KMS-11 (cell line): Measurements from ENCODE around the gene TWIST2.

Source experiments
- H2AFZ ChIP-seq: fragments of 200-600 bp; sonication (generic); 2 replicates; pipeline ENCODE4 v1.6.1; 2016; ENCODE audit warnings: antibody characterized with exemption, mixed run types, low read depth
- H3K27ac ChIP-seq: fragments of 200-600 bp; sonication (generic); 2 replicates; pipeline ENCODE4 v1.6.1; 2016; ENCODE audit warnings: mild to moderate bottlenecking, mixed run types
- H3K27me3 ChIP-seq: fragments of 200-600 bp; sonication (generic); 2 replicates; pipeline ENCODE4 v1.6.1; 2017; ENCODE audit warnings: mild to moderate bottlenecking, low read depth, mixed run types, moderate library complexity; ENCODE audit not compliant: insufficient read depth
- H3K36me3 ChIP-seq: fragments of 200-600 bp; sonication (generic); 2 replicates; pipeline ENCODE4 v1.6.1; 2017; ENCODE audit warnings: mild to moderate bottlenecking, mixed run types; ENCODE audit not compliant: insufficient read depth
- H3K4me1 ChIP-seq: fragments of 200-600 bp; sonication (generic); 2 replicates; pipeline ENCODE4 v1.6.1; 2016; ENCODE audit warnings: mild to moderate bottlenecking, low read depth, mixed run types; ENCODE audit not compliant: poor library complexity, severe bottlenecking
- H3K4me2 ChIP-seq: fragments of 200-600 bp; sonication (generic); 2 replicates; pipeline ENCODE4 v1.7.0; 2016; ENCODE audit warnings: mild to moderate bottlenecking, mixed run types
- H3K4me3 ChIP-seq: fragments of 200-600 bp; sonication (generic); IDR thresholded peaks from 2 replicates; pipeline ENCODE4 v1.6.1; 2017; ENCODE audit warnings: low read depth, low read length, mixed read lengths; ENCODE audit not compliant: insufficient read depth
- H3K79me2 ChIP-seq: fragments of 200-600 bp; sonication (generic); 2 replicates; pipeline ENCODE4 v1.6.1; 2016; ENCODE audit warnings: low read depth, mixed run types; ENCODE audit not compliant: insufficient read depth
- H3K9ac ChIP-seq: fragments of 200-600 bp; sonication (generic); 2 replicates; pipeline ENCODE4 v1.6.1; 2016; ENCODE audit warnings: mild to moderate bottlenecking, mixed run types
- H4K20me1 ChIP-seq: fragments of 200-600 bp; sonication (generic); 2 replicates; pipeline ENCODE4 v1.6.1; 2016; ENCODE audit warnings: mild to moderate bottlenecking, mixed run types; ENCODE audit not compliant: insufficient read depth
- CTCF ChIP-seq: fragments of 200-600 bp; sonication (generic); conservative IDR thresholded peaks from 2 replicates; pipeline ENCODE4 v1.6.1; 2017; ENCODE audit warnings: low read depth, mild to moderate bottlenecking, antibody characterized with exemption, low read length, moderate library complexity, mixed read lengths

Gene TWIST2

GRCh38 chr2:238916176-238916874 is 68.4 kb downstream of the TWIST2 start:
- Histone ChIP-seq H3K9ac (no peak overlapping the region), H2AFZ (no peak overlapping the region), H3K79me2 (no peaks in the 10 kb centered on the region), H3K4me1 (no peaks in the 10 kb centered on the region), H3K27ac (no peak overlapping the region), H4K20me1 (no peaks in the 10 kb centered on the region), H3K36me3 (no peaks in the 10 kb centered on the region), H3K4me3 (no peak overlapping the region), H3K4me2 (no peak overlapping the region), H3K27me3 (peaks cover 5% of the 10 kb centered on the region; the same call in 1 of the 2 replicates)
- TF ChIP-seq CTCF: no peak

GRCh38 chr2:238916875-238917590 is 69.1 kb downstream of the TWIST2 start:
- Histone ChIP-seq H3K79me2 (no peaks in the 10 kb centered on the region), H4K20me1 (no peaks in the 10 kb centered on the region), H3K27me3 (peaks cover 5% of the 10 kb centered on the region; the same call in 1 of the 2 replicates), H3K4me1 (no peaks in the 10 kb centered on the region), H3K36me3 (no peaks in the 10 kb centered on the region), H2AFZ (no peak overlapping the region), H3K27ac (no peak overlapping the region), H3K9ac (no peak overlapping the region), H3K4me3 (no peak overlapping the region), H3K4me2 (no peak overlapping the region)
- no peak for TF ChIP-seq CTCF

GRCh38 chr2:238919307-238919706 is 71.4 kb downstream of the TWIST2 start:
- H3K27ac ChIP-seq: no peak overlapping the region
- H4K20me1 ChIP-seq: no peaks in the 10 kb centered on the region
- H3K4me3 ChIP-seq: no peak overlapping the region
- no peak overlapping the region for H3K4me2 ChIP-seq
- no peak overlapping the region for H3K9ac ChIP-seq
- peaks cover 14% of the 10 kb centered on the region; the same call in 1 of the 2 replicates for H3K27me3 ChIP-seq
- H3K79me2 ChIP-seq: no peaks in the 10 kb centered on the region
- no peaks in the 10 kb centered on the region for H3K36me3 ChIP-seq
- TF ChIP-seq CTCF: no peak
- H2AFZ ChIP-seq: no peak overlapping the region
- H3K4me1 ChIP-seq: no peaks in the 10 kb centered on the region

- H3K79me2 ChIP-seq: no peaks in the 10 kb centered on the region
- H3K36me3 ChIP-seq: no peaks in the 10 kb centered on the region
- peaks cover 21% of the 10 kb centered on the region; the same call in 1 of the 2 replicates for H3K27me3 ChIP-seq
- no peak overlapping the region for H2AFZ ChIP-seq
- H3K4me2 ChIP-seq: no peak overlapping the region
- no peaks in the 10 kb centered on the region for H4K20me1 ChIP-seq
- no peak overlapping the region for H3K9ac ChIP-seq
- no peak overlapping the region for H3K27ac ChIP-seq
- H3K4me1 ChIP-seq: no peaks in the 10 kb centered on the region
- no peak overlapping the region for H3K4me3 ChIP-seq
- TF ChIP-seq CTCF: no peak
Observed at GRCh38 chr2:238920053-238920452, 72.2 kb downstream of the TWIST2 start.
